ENCODE results near the gene TAF4. TPM values are rescaled to one million over a fixed set of nuclear protein-coding genes. Genes with fewer than 3 reads are reported as not detected.
"Not testable (repeated sequence)": the region's sequence is repeated elsewhere in the genome, so short reads cannot be mapped to it uniquely, and the experiment has no call there.

The TAF4 gene
- total RNA-seq, 1 donor from 2014 or later: 26.0 TPM

DNA sequence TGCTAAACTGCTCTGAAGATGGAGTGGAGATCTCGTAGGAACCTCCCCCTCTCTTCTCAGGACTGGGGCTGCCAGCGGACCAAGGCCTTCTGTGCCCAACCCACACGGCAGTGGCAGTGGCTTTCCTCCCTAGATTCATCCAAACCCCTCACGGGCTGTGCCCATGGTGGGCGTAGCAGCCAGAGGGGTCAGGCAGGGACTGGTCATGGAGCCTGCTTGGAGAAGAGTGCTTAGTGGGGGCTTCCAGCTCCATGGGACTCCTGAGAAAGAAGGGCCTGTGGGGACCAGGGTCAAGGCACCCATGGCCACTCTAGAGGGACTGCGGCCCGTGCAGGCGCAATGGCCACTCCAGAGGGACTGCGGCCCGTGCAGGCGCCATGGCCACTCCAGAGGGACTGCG, 86.6 kb downstream of the TAF4 start:
- DNase-seq (ENCODE audit: low spot score): no peak

DNA sequence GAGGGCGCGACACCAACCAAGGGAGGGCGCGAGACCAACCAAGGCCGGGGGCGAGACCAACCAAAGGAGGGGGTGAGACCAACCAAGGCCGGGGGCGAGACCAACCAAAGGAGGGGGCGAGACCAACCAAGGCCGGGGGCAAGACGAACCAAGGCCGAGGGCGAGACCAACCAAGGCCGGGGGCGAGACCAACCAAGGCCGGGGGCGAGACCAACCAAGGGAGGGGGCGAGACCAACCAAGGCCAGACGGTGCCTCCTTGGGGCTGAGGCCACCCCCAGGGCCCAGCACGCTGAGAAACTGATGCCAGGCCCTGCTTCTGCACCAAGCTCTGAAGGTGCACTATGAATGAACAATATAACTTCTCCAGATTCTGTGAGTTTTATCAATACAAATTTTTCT, 87.2 kb downstream of the TAF4 start:
- DNase-seq (ENCODE audit: low spot score): no peak

DNA sequence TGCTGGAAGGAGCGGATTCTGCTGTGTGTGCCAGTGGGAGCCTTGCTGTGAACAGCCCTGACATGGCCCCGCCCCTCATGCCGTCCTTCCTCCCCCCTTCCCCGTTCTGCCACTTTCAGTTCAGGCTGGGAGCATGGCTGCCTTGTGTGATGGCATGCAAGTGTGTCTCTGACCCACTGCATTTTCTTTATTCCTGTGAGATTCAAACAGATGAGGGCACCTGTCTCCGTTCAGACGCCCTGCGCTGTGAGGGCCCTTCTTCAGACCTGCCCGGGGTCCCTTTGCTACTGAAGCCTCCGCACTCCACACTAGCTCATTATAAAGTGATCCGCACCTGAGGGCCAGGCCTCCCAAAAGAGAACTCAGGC, 88.3 kb downstream of the TAF4 start:
- no peak for DNase-seq (ENCODE audit: low spot score)

DNA sequence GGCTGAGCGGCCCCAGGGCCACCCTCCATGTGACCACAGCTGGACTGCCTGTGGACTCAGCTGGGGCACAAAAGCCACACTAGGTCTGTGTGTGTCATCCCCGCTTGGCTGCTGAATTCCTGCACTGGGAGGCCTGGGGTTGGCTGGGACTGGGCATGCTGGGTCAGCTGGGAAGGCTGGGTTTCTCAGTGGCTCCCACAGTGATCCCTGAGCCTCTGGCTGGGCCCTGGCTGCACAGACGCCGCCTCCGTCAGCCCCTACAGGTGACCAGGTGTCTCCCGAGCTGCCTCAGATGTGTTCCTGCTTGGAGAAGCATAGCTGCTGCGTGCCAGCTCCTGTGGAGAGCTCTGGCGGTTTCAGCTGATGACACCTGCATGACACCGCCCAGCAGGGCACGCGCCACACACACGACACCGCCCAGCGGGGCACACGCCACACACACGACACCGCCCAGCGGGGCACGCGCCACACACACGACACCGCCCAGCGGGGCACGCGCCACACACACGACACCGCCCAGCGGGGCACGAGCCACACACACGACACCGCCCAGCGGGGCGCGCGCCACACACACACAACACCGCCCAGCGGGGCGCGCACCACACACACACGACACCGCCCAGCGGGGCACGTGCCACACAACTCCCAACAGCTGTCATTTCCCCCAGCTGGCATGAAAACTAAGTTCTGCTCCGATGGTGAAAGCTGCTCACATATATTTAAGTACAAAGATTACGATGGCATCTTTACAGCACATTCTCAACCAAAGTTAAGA, 88.8 kb downstream of the TAF4 start:
- DNase-seq (ENCODE audit: low spot score): no peak

DNA sequence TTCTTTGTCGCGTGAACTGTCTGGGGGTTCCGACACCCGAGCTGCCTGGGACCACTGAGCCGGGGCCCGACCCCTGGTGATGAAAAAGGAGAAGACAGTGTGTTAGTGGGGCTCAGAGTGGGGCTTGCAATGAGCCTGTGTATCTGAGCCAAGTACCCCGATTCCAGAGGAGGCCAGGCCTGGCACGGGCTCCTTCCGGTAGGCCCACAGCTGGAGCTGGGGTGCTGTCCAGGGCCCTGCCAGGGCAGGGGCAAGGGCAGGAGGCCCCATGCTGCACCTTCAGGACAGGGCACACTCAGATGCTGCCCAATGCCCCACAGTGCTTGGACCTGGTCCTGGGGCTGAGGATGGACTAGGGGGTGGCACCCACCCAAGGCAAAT, 89.4 kb downstream of the TAF4 start:
- DNase-seq (ENCODE audit: low spot score): no peak

DNA sequence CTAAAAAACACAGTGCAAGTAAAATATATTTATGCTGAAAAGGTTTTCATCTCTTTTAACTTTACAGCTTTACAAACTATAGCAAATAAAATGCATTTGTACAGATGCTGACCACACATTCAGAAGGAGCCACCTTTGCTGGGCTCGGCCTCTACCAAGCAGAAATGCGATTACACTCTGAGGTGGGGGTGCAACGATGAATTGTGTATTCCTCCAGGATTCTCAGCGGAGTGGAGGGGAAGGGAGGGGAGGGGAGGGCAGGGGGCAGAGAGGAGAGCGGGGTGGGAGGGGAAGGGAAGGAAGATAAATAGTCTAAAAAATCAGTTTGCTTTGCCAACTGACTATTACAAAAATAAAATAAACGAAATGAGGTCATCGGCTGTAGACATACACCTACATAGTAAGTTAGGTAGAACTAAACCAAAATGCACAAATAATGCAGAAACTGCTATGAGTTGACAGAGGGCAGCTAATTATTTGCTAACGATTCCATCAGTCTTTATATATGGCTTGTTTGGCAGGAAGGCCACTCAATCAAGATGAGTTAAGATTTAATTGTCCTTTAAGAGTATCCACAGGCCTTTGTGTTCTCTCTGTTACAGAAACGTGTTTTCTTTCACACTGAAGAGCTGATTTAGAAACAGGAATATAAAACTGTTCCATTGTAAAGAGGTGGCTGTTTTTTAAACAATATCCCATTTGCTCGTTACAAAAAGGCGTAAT, 90.1 kb downstream of the TAF4 start:
- no peak for DNase-seq (ENCODE audit: low spot score)

DNA sequence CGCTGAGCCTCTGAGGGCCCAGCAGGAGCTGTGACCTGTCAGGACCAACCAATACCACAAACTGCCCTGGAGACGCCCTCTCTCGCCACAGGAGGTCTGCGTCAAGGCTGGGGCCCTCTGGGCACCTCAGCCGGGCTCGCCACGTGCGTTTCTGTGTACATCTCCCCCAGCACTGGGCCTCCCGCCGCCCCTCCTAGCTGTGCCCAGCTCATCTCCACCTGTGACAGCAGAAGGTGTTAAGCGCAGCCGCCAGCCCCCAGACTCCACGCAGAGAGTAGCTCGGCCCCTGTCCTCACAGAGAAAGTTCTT, 91.4 kb downstream of the TAF4 start:
- DNase-seq (ENCODE audit: low spot score): no peak

DNA sequence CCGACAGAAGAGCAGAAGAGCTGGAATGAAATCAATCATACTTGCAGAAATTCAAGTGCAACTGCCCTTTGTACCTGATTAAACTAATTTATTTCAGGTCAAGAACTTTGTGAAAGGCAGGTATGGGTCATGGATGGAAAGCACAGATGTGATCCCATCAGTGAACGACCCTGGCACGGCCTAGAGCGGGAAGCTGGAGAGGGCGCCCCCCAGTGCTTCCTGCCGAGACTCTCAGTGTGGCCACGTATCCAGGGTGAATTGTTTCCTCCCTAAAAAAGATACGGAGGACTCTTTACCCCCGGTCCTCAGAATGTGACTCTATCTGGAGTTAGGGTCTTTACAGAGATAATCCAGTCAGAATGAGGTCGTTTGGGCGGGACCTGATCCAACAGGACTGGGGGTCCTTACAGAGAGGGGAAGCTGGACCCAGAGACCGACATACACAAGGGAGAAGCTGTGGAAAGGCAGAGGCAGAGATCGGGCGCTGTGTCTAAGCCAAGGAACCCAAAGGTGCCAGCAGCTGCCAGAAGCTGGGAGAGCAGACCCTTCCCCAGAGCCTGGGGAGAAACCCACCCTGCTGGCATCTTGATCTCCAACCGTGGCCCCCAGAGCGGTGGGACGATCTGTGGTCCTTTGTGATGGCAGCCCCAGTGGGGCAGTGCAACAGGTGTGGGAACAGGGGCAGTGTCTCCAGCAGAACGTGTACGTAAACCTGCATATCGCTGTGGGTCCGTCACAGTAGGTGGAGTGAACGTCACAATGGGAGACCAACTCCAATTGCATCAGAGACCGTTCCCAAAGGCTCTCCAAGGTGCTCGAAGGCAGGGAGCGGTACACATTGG, 91.9 kb downstream of the TAF4 start:
- DNase-seq (ENCODE audit: low spot score): no peak

DNA sequence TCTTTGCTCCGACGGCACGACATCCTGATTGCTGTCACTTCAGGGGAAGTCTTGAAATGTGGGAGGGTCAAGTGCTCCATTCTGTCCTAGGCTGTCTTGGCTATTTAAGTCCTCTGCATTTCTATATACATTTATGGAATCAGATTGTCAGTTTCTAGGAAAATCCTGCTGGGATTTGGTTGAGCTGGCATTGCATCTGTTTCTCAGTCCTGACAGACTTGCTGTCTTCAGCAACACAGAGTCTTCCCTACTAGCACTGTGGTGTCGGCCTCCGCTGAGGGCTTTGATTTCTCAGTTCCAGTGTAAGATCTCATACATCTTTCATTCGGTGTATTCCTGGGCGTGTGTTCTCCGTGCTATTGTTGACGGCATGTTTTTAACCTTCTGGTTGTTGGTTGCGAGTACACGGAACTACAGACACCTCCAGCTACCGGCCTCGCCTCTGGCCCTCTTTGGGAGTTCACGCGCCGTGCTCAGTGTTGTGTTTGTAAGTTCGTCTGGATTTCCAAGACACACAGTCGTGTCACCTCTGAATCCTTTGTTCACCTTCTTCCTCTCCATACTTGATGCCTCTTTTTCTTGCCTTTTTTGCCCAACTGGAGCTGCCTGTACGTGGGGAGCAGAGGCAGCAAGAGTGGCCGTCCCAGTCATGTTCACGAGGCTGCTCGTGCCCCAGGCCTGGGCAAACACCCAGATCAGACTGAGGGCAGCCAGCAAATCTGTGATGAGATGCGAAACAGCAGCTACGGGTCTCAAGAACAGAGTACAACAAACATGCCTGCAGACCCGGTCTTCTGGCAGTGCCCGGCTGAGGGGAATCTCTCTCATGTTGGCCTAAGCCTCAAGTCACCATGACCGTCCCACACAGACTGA, 92.8 kb downstream of the TAF4 start:
- DNase-seq (ENCODE audit: low spot score): no peak

DNA sequence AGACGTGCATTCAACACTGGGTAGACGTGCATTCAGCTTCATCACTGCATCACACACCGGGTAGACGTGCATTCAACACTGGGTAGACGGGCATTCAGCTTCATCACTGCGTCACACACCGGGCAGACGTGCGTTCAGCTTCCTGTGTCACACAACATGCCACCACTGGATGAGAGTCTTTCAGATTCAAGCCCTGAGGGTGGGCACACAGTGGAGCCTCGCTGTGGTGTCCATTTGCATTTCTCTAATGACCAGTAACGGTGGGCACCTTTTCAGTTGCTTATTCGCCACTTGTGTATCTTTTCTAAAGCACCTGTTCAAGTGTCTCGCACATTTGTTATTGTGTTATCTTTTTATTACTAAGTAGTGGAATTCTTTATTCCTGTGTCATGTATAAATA, 94.1 kb downstream of the TAF4 start:
- DNase-seq (ENCODE audit: low spot score): not testable (repeated sequence)

DNA sequence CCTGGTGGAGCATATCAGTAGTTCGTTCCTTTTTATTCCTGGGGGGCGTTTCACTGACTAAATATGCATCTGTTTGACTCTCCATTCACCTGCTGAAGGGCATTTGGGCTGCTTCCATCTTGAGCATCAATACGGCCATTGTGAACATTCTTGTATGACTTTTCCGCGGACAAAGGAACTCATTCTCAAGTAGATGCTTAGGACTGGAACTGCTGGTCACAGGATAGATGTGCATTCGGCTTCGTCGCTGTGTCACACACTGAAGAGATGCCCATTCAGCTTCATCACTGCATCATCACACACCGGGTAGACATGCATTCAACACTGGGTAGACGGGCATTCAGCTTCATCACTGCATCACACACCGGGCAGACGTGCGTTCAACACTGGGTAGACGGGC, 95.3 kb downstream of the TAF4 start:
- no peak for DNase-seq (ENCODE audit: low spot score)

DNA sequence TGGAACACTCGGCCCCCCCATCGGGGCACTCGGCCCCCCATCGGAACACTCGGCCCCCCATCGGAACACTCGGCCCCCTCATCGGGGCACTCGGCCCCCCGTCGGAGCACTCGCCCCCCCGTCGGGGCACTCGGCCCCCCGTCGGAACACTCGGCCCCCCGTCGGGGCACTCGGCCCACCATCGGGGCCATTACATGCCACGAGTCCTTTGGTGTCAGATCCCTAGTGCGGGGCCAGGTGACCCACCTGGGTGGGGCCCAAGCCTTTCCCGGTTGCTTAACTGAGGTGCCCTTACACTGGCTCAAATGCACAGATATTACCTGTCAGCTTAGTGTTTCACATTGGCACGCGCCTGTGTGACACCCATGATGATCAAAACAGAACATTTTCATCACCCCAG, 95.9 kb downstream of the TAF4 start:
- no peak for DNase-seq (ENCODE audit: low spot score)

DNA sequence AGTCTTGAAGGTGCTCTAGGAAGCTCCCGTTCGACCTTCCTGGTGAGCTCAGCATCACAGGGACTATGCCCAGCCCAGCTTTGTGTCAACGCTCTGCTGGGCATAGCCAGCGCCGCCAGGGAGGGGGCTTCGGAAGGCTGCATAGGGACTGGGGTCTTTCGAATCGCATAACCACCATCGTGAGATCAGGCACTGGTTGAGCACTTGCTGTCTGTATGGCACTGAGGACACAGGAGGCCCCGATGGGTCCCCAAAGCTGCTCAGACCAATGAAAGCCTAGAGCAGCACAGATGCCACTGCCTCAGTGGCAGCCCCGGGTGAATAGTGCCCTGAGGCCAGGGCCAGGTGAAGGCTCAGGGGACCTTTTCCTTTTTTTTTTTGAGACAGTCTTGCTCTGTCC, 96.7 kb downstream of the TAF4 start:
- DNase-seq (ENCODE audit: low spot score): no peak

DNA sequence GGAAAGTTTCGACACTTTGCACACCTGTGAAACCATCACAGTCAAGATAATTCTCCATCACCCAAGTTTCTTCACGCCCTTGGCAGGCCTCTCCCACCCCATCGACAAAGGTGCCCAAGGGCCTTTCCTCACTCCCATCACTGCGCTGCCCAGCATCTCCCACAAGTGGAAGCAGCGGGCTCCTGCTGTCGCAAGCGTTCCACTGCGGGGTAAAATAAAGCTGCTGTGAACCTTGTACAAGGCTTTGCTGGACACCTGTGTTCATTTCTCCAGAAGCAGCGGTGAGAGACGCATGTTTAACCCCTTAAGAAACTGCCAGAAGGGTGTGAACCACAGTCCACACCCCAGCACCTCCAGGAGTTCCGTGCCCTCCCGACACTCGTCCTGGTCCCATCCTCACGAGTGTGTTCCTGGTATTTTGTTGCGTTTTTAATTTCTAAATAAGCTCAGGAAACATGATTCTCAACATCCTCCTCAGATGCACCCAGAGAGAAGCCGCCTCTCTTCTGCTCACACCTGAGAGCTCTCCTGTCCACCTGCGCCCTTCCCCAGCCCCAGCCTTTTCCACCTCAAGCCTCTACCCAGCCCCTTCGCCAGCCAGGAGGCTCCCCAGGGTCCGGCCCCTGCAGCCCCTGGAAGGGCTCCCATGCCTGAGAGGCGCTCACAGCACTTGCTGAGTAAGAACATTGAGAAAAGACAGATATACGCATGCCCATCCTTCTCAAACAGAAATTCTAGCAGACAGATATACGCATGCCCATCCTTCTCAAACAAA, 97.5 kb downstream of the TAF4 start:
- DNase-seq (ENCODE audit: low spot score): no peak

DNA sequence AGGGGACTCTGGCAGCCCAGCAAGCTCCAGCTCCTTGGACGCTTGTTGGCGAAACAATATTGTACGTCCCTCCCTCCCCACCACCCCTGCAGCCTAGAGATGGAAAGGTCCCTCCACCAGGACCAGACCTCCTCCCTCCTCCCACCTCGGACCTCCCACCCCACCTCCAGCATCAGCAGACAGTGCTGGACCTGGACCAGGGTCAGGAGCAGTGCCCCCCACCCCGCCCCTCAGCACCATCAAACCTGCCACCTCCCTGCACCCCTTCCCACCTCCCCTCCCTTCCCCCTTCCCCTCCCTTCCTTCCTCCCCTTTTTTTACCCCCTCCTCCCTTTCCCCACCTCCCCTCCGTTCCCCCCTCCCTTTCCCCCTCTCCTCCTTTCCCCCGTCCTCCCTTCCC, 98.4 kb downstream of the TAF4 start:
- no peak for DNase-seq (ENCODE audit: low spot score)

DNA sequence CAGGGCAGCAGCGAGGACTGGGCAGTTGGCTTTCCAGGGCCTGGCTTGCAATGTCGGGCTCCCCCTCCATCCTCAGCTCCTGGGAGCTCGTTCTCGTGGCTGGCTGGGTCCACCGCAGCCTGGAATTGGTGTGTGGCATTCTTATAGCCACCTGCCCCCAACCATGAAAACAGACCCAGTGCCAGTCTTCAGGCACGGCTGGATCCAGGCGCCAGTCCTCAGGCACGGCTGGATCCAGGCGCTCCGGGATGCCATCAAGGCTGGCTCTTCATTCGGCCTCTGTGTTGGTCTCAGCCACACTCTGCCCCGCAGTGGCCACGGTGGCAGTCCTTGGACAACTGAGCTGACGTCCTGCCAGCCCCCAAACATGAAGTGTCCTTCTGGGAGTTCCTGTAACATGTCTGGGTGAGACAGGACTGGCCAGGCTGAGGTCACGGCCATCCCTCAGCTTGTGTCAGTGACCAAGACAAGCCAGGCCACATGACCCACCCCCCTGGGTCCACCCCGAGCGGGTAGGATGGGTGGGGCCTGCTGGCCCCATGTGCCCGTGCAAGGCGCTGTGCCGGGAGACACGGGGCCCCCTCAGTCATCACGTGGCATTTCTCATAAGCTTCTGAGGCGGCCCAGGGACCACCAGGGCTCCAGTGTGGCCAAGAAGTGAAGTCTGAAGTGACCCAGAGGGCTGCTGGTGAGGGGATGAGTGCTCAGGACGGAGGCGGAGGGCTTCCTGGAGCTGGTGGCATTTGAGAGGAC, 99.0 kb downstream of the TAF4 start:
- no peak for DNase-seq (ENCODE audit: low spot score)

DNA sequence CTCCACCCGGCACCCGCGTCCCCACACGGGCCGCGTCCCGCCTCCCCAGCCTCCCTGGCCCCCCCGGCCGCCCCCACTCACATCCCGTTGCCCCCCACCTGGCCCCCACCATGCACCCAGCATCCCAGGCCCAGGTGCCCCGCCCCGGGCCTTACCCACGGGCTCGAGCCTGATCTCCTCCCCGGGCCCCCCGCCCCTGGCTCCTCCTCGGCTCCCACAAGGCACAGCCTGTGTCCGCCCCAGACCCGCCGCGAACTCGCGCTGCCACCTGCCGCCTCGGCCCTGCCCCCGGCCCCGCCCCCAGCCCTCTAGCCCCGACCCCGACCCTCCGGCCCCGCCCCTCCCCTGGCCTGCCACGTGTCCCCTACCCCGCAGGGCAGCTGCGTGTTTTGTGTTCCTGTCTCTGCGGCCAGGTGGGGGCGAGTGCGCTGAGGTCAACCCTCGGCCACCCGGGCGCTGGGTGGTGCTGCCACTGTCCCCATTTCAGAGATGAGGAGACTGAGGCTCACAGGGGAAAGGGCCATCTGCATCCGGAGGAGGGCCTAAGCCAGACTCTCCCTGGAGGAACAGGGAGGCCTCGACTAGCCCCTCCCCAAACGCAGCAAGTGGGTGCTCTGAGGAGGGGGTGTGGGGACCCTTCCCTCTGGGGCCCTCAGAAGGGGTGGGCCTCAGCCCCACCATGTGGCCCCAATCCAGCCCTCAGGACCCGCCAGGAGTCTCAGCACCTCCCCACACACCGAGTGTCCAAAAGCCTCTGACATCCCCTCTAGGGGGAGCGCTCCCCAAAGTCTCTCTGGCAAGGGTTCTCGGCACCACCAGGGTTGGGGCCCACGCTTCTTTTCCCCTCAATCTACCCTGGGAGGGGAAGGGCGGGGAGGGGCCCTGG, 99.8 kb downstream of the TAF4 start:
- no peak for DNase-seq (ENCODE audit: low spot score)

DNA sequence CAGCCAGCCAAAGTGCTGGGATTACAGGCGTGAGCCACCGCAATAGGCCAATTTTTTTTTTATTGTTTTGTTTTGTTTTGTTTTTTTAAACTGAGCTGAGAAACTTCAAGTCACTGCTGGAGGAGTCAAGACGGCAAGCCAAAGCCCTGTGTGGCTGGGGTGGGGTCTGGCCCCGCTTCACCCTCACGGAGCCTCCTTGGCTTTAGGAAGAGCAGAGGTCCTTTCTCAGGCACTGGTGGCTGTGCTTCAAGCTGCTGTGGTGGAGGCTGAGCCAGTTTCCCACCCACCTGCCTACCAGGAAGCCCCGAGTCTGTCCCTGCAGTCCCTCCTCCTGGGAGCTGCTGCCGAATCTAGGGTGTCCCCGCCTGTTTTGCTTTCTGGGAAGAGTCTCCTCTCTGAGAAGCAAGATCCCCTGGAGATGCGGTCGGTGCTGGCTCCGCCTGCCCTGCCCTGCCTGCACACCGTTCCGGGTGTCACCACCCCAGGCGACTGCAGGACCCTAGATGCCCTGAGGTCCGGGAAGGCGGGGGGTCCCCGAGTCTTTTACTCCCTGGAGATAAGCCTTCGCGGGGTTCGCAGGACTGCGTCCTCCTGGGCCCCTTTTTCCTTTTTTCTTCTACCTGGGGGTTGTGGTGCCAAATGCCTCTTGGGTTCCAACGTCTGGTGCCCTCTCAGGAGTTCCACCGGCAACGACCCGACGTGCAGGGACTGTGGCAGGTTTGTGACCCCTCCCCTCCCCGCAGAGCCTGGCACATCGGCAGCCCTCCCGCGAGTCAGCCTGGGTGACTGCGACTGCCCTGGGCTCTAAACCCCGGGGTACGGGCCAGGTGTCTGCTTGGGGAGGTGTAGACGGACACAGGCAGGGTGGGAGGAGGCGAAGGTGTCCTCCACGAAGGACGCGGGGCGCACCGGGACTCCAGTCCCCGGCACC, 100.7 kb downstream of the TAF4 start:
- DNase-seq (ENCODE audit: low spot score): no peak
